ENCODE results near the gene CELA1. TPM values are rescaled to one million over a fixed set of nuclear protein-coding genes. Genes with fewer than 3 reads are reported as not detected.
A peak's percentile ranks its signal among the peaks of the same experiment; 100 is the strongest.

Gene CELA1
- total RNA-seq, 1 donor from 2014 or later: not detected

GRCh38 chr12:51357374-51358047 is 11.0 kb upstream of the CELA1 start:
- H3K4me3 Mint-ChIP-seq (ENCODE audit: unreplicated experiment): no peak overlapping the region

DNA sequence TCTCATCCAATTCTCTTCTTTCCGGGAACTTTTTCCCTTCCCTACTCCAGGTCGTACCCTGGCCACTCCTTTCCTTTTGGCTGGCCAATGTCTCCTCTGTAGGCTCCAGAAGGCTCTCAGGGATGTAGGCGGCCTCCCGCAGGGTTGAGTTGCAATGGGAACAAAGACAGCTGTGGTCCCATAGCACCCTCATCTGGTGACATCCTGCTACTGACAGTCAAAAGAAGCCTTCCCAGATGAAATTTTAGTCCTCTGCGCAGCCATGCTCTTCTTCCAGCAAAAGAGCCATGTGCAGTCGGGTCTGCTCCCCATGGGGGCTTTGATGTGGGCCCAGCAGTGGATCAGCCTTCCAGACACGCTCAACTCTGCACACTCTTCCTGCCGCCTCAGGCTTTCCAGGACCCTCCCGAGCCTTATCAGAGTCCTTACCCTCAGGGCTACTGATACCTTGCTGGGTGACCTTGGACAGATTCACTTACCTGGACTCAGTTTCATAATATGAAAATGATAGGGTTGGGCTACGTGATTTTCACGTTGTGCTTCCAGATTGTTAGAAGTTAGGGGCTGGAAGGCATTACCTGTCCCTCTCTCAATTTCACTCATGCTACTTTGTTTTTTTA is 5.5 kb upstream of the CELA1 start:
- Histone ChIP-seq H3K36me3 (ENCODE audit: insufficient read depth, low read length) (no peaks in the 10 kb centered on the region), H3K27me3 (ENCODE audit: insufficient read depth, low read length) (peaks cover 2% of the 10 kb centered on the region), H3K4me3 (ENCODE audit: insufficient read depth, low read depth, low read length) (no peak overlapping the region), H2AFZ (ENCODE audit: low read depth, low read length) (no peak overlapping the region), H3K4me2 (ENCODE audit: low read length) (no peak overlapping the region), H3K79me2 (ENCODE audit: insufficient read depth, low read length) (no peaks in the 10 kb centered on the region), H4K20me1 (ENCODE audit: insufficient read depth, low read length) (no peaks in the 10 kb centered on the region), H3K27ac (ENCODE audit: low read depth, low read length) (no peak overlapping the region), H3K4me1 (ENCODE audit: insufficient read depth, low read length) (no peaks in the 10 kb centered on the region), H3K9me3 (ENCODE audit: insufficient read depth, low read depth, low read length) (no peaks in the 10 kb centered on the region), H3K9ac (ENCODE audit: low read length) (no peak overlapping the region)
- peak; percentile 39 for FAIRE-seq
- DNase-seq (ENCODE audit: low read depth): no peak
- H3K4me1 Mint-ChIP-seq (ENCODE audit: low read depth, unreplicated experiment): peaks cover 9% of the 10 kb centered on the region
- no peak overlapping the region for H3K27ac Mint-ChIP-seq (ENCODE audit: unreplicated experiment)
- H3K9me3 Mint-ChIP-seq (ENCODE audit: unreplicated experiment): no peaks in the 10 kb centered on the region
- peaks cover 2% of the 10 kb centered on the region for H3K27me3 Mint-ChIP-seq (ENCODE audit: low read depth, unreplicated experiment)
- TF ChIP-seq EZH2 (IDR thresholded peaks at IDR 0.05; ENCODE audit: insufficient read depth, low read length): no peak
- TF ChIP-seq CTCF (IDR thresholded peaks at IDR 0.05; ENCODE audit: insufficient read depth, low read depth, low read length): peak; percentile 80
- H3K4me3 Mint-ChIP-seq (ENCODE audit: unreplicated experiment): no peak overlapping the region
- H3K36me3 Mint-ChIP-seq (ENCODE audit: low read depth, unreplicated experiment): no peaks in the 10 kb centered on the region

More at GRCh38 chr12:51357374-51358047, 11.0 kb upstream of the CELA1 start:
- no peak overlapping the region for H3K4me2 ChIP-seq (ENCODE audit: low read length)
- H3K4me1 ChIP-seq (ENCODE audit: insufficient read depth, low read length): no peaks in the 10 kb centered on the region
- H3K27me3 ChIP-seq (ENCODE audit: insufficient read depth, low read length): peaks cover 4% of the 10 kb centered on the region
- no peak for TF ChIP-seq EZH2 (IDR thresholded peaks at IDR 0.05; ENCODE audit: insufficient read depth, low read length)
- no peak for TF ChIP-seq CTCF (IDR thresholded peaks at IDR 0.05; ENCODE audit: insufficient read depth, low read depth, low read length)
- H3K27ac ChIP-seq (ENCODE audit: low read depth, low read length): no peak overlapping the region
- no peaks in the 10 kb centered on the region for H3K9me3 ChIP-seq (ENCODE audit: insufficient read depth, low read depth, low read length)
- no peaks in the 10 kb centered on the region for H4K20me1 ChIP-seq (ENCODE audit: insufficient read depth, low read length)
- H3K9ac ChIP-seq (ENCODE audit: low read length): no peak overlapping the region
- Mint-ChIP-seq H3K9me3 (ENCODE audit: unreplicated experiment) (no peaks in the 10 kb centered on the region), H3K27ac (ENCODE audit: unreplicated experiment) (no peak overlapping the region), H3K27me3 (ENCODE audit: low read depth, unreplicated experiment) (peaks cover 7% of the 10 kb centered on the region), H3K4me1 (ENCODE audit: low read depth, unreplicated experiment) (no peaks in the 10 kb centered on the region), H3K36me3 (ENCODE audit: low read depth, unreplicated experiment) (peaks cover 5% of the 10 kb centered on the region)
- H3K4me3 ChIP-seq (ENCODE audit: insufficient read depth, low read depth, low read length): no peak overlapping the region
- DNase-seq (ENCODE audit: low read depth): no peak
- H3K36me3 ChIP-seq (ENCODE audit: insufficient read depth, low read length): peaks cover 2% of the 10 kb centered on the region
- H2AFZ ChIP-seq (ENCODE audit: low read depth, low read length): no peak overlapping the region
- no peaks in the 10 kb centered on the region for H3K79me2 ChIP-seq (ENCODE audit: insufficient read depth, low read length)
- FAIRE-seq: no peak

DNA sequence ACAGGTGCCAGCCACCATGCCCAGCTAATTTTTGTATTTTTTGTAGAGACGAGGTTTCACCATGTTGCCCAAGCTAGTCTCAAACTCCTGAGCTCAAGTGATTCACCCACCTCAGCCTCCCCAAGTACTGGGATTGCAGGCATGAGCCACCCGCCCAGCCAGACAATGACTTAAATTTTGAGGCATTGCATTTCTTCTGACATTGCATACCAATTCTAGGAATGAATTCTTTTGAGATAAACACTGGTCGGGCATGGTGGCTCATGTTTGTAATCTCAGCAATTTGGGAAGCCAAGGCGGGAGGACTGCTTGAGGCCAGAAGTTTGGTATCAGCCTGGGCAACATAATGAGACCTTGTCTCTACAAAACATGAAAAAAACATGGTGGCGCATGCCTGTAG is 2.5 kb upstream of the CELA1 start:
- Histone ChIP-seq H3K27ac (ENCODE audit: low read depth, low read length) (no peak overlapping the region), H3K79me2 (ENCODE audit: insufficient read depth, low read length) (no peaks in the 10 kb centered on the region), H4K20me1 (ENCODE audit: insufficient read depth, low read length) (no peaks in the 10 kb centered on the region), H3K27me3 (ENCODE audit: insufficient read depth, low read length) (no peaks in the 10 kb centered on the region), H3K36me3 (ENCODE audit: insufficient read depth, low read length) (no peaks in the 10 kb centered on the region), H3K4me1 (ENCODE audit: insufficient read depth, low read length) (peaks cover 14% of the 10 kb centered on the region), H2AFZ (ENCODE audit: low read depth, low read length) (no peak overlapping the region), H3K4me2 (ENCODE audit: low read length) (no peak overlapping the region), H3K4me3 (ENCODE audit: insufficient read depth, low read depth, low read length) (no peak overlapping the region), H3K9ac (ENCODE audit: low read length) (no peak overlapping the region), H3K9me3 (ENCODE audit: insufficient read depth, low read depth, low read length) (no peaks in the 10 kb centered on the region)
- TF ChIP-seq CTCF (IDR thresholded peaks at IDR 0.05; ENCODE audit: insufficient read depth, low read depth, low read length) (no peak), EZH2 (IDR thresholded peaks at IDR 0.05; ENCODE audit: insufficient read depth, low read length) (no peak)
- no peaks in the 10 kb centered on the region for H3K36me3 Mint-ChIP-seq (ENCODE audit: low read depth, unreplicated experiment)
- DNase-seq (ENCODE audit: low read depth) (peak; percentile 69), FAIRE-seq (no peak)
- no peak overlapping the region for H3K27ac Mint-ChIP-seq (ENCODE audit: unreplicated experiment)
- H3K4me1 Mint-ChIP-seq (ENCODE audit: low read depth, unreplicated experiment): peaks cover 19% of the 10 kb centered on the region
- H3K27me3 Mint-ChIP-seq (ENCODE audit: low read depth, unreplicated experiment): peaks cover 4% of the 10 kb centered on the region
- no peak overlapping the region for H3K4me3 Mint-ChIP-seq (ENCODE audit: unreplicated experiment)
- H3K9me3 Mint-ChIP-seq (ENCODE audit: unreplicated experiment): no peaks in the 10 kb centered on the region
